Body of pancreas (tissue), 4 donors: Measurements from ENCODE around the gene MVB12A.

Experiments used
- CTCF ChIP-seq, 7 experiments: fragments of 450-650 bp in 4 of 7; fragments of 200-600 bp in 3 of 7; sonication (generic) in 3 of 7; IDR thresholded peaks; one replicate each; pipeline ENCODE4 v1.5.1; 2016 to 2019; ENCODE audit warnings: antibody characterized with exemption in 7 of 7
- POLR2A ChIP-seq, 3 donors: fragments of 450-650 bp; IDR thresholded peaks; one replicate each; pipeline ENCODE4 v1.6.1; 2016; ENCODE audit warnings: antibody characterized with exemption in 3 of 3, mild to moderate bottlenecking in 2 of 3

- no peak for TF ChIP-seq CTCF (IDR thresholded peaks at IDR 0.05)
- TF ChIP-seq POLR2A (IDR thresholded peaks at IDR 0.05) = no peak
Measured at GRCh38 chr19:17402982-17403855, 16.6 kb upstream of the MVB12A start.
